SHP77 treated with DMSO at 0.1 percent for 48 hours (cell line): ENCODE data around the gene SPRY1.

Experiments
- DNase-seq: peaks from one replicate; lab custom pipeline; 2025; lab: John Stamatoyannopoulos, UW

The SPRY1 gene

DNA sequence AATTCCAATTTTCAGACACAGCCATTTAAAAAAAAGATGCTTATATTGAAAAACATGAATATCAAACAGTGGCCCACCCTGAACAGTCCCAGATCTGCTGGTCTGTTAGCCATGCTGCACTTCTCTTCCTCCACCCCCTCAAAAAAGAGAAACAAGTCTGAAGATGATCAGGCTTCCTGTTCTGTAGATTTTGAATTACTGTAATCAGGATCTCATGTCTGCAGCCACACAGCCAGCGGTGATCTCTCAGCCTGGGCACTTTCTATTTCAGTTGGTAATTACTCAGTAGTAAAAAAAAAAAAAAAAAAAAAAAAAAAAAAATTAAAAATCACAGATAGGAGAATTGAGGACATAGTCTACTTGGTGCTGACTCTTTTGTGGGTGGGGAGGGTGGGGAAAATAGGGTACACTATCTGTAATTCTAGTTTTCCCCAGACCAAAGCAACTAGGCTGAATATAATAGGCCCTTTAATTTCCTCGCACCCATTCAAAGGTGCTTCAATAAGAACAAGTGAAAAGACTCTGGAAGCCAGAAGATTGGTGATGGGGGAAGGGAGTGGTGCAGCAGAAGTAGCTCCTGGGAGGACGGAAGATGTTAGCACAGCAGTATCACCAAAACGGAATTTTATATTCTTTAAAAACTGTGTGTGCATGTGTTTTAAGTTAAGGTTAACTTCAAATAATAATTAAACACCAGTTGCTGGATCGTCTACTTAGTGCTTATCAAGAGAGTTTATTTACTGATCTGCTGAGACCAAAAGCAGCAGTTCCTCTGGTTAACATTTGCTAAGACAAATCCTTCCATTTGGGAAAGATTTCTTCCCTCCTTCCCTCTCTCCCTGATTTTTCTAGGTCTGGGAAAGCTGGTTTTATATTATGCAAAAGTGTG lies 47.0 kb downstream of the SPRY1 start:
- no peak for DNase-seq

DNA sequence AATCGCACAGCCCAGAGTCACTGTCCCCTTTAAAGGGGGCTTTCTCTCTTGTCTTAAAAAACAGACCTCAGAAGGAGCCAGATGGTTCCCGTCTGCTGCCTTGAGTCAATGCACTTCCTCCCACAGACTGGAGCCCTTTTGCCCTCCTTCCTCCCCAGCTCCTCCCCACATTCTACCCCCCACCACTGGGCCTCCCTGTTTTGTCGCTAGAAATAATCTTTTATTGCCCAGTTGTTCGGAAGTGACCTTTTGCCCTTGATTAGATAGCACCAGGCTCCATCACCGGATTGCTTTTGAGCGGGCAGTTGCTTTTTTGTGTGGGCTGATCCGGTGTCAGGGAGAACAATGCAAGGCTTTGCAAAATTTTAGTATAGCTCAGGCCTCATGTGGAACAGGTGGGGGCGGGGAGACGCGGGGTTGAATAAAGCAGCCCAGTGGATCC lies 47.7 kb downstream of the SPRY1 start:
- DNase-seq = no peak

DNA sequence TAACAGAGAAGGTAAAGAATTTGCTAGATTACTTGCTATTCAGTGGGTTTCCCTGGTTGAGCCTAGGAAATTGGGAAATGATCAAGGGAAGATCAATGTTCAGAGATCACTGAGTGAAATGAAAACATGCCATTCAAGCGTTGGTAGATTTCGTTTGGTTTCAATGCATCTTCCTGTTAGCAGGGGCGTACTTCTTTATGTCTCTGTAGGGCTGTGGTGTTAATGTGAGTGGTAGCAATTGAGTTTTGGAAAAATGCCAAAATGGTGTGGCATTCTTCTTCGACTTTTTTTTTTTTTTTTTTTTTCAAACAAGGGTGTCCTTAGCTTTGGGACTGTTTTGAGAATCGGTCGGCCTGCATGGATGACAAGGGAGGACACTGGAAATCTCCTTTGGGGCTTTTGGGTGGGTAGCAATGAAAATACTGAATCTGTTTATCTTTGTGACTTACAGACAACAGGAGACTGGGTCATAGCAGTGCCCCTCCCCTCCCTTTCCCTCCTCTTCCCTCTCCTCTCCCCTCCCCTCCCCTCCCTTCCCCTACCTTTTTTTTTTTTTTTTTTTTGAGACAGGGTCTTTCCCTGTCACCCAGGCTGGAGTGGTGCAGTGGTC lies 50.4 kb downstream of the SPRY1 start:
- DNase-seq = no peak

- no peak for DNase-seq
Observed at GRCh38 chr4:123449362-123449761, 52.8 kb downstream of the SPRY1 start.

DNA sequence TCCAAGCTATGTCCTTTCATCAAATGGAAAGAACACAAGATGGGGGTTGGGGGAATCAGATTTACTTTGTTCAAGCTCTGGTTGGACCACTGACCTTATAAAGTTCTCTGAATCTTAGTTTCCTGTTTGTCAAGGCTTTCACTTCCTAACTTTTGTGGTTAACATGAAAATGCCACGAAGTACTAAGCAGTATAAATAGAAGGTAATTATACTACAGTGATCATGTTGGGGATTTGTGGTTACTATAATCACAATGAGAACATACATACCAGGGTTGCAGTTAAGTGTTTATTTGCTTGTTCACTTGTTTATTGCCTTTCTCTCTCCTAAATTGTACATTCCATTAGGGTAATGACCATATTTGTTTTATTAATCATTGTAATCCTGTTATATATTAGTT lies 53.2 kb downstream of the SPRY1 start:
- DNase-seq = no peak

DNA sequence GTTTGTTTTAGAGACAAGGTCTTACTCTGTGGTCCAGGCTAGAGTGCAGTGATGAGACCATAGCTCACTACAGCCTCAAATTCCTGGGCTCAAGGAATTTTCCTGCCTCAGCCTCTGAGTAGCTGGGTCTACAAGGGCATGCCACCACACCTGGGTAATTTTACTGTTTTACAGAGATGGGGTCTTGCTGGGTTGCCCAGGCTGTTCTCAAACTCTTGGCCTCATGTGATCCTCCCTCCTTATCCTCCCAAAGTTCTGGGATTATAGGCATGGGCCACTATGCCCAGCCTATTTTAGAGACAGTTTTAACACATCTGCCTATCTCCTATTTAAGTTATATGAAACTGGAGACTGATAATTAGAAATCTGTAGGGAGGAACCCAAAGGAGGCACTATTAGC lies 53.8 kb downstream of the SPRY1 start:
- DNase-seq = no peak

DNA sequence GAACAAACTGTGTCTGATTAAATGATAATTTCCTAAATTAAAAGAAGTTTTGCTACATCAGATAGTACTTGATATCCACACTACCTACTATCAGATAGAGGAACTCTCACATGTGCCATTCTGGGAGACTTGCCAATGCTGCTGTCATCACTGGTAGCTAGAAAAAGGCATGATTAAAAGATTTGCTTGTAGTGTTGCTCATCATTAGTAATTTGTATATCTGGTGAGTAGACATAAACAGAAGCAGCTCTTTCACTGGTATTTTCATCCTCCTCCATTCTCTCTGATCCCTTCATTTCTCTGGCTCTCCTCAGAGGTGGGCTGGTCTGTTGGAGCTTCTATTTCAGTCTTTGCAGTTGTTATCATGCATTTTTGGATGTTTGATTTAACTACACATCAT lies 56.0 kb downstream of the SPRY1 start:
- no peak for DNase-seq

DNA sequence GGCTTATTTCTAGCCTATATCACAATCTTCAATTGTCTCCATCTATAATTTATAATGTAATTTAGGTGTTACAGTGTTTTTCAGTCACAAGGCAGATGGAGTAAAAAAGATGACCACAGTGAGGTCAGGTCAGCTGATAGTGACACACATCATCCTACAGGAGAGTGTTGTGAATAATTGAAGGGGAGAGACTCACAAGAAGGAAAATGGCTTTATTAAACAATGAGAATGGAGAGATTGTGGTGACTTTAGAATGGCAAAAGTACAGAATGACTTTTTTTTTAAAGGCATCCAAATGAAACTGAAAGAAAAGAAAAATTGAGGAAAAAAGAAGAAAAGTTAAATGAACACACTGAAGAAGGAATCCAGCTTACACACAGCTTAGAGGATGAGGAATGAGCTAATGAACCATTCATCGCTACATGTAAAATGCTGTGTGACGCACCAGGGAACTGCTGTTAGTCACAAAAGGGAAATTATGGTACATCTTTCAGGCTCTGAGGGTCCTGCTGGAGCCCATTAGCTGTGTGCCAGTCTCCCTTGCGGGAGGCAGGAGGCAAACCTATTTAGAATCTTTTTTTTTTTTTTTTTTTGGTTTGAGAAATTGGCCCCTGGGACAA lies 56.6 kb downstream of the SPRY1 start:
- no peak for DNase-seq
